Measurements from ENCODE around the gene ACER1.

GRCh38 chr19:6271251-6271650, 62.2 kb downstream of the ACER1 start:
- TF ChIP-seq POLR2A (IDR thresholded peaks at IDR 0.05) (no peak), CTCF (IDR thresholded peaks at IDR 0.05) (peak in 5 of 12 donors; percentile 10 to 30 (median 23))
